Endodermal cell (in vitro differentiated cells): ENCODE results near the gene SDC1. TPM values are rescaled to one million over a fixed set of nuclear protein-coding genes. Genes with fewer than 3 reads are reported as not detected.

ENCODE experiments used
- DNase-seq: peaks from one replicate; pipeline ENCODE4 v3.0.0-alpha.2; 2017
- H3K27ac ChIP-seq: 2 replicates; pipeline ENCODE4 v1.5.1; 2013; ENCODE audit warnings: mild to moderate bottlenecking, low read depth, low read length, moderate library complexity
- H3K27me3 ChIP-seq: 2 replicates; pipeline ENCODE4 v1.6.1; 2013; ENCODE audit warnings: mild to moderate bottlenecking, low read length, moderate library complexity; ENCODE audit not compliant: insufficient read depth, control insufficient read depth, poor library complexity, severe bottlenecking
- H3K36me3 ChIP-seq: 2 replicates; pipeline ENCODE4 v1.7.0; 2013; ENCODE audit warnings: mild to moderate bottlenecking, low read length, moderate library complexity; ENCODE audit not compliant: control insufficient read depth, insufficient read depth
- H3K4me1 ChIP-seq: one replicate; pipeline ENCODE4 v1.7.0; 2013; ENCODE audit warnings: low read length; ENCODE audit not compliant: control insufficient read depth, insufficient read depth
- H3K4me3 ChIP-seq: 2 replicates; pipeline ENCODE4 v1.5.1; 2013; ENCODE audit warnings: mild to moderate bottlenecking, low read length, moderate library complexity
- H3K9ac ChIP-seq: 2 replicates; pipeline ENCODE4 v1.6.1; 2013; ENCODE audit warnings: mild to moderate bottlenecking, low read length, moderate library complexity; ENCODE audit not compliant: poor library complexity, severe bottlenecking; ENCODE audit errors: extremely low read depth
- H3K9me3 ChIP-seq: 2 replicates; pipeline ENCODE4 v1.6.1; 2013; ENCODE audit warnings: mild to moderate bottlenecking, low read length, moderate library complexity; ENCODE audit not compliant: control insufficient read depth
- H3K27ac Mint-ChIP-seq: 2 replicates; pipeline ENCODE4 v1.8.0; 2020; ENCODE audit warnings: mixed read lengths
- H3K27me3 Mint-ChIP-seq: 2 replicates; pipeline ENCODE4 v1.8.0; 2021; ENCODE audit warnings: mild to moderate bottlenecking, mixed read lengths; ENCODE audit not compliant: insufficient read depth
- H3K36me3 Mint-ChIP-seq: 2 replicates; pipeline ENCODE4 v1.8.0; 2020; ENCODE audit warnings: low read depth, mixed read lengths
- H3K4me1 Mint-ChIP-seq: 2 replicates; pipeline ENCODE4 v1.8.0; 2020; ENCODE audit warnings: mixed read lengths
- H3K4me3 Mint-ChIP-seq: 2 replicates; pipeline ENCODE4 v1.8.0; 2020; ENCODE audit warnings: mild to moderate bottlenecking, moderate library complexity, mixed read lengths
- H3K9me3 Mint-ChIP-seq: 2 replicates; pipeline ENCODE4 v1.8.0; 2020; ENCODE audit warnings: mild to moderate bottlenecking, mixed read lengths
- CTCF ChIP-seq: fragments of 200-600 bp; sonication (generic); conservative IDR thresholded peaks from 2 replicates; pipeline ENCODE4 v1.5.0; 2021; ENCODE audit warnings: antibody characterized with exemption, mild to moderate bottlenecking
- WGBS, 2 experiments: methylation state at CpG; one replicate each; pipeline versions ENCODE4 v1.1.5 to v1.1.7; 2013; ENCODE audit warnings: missing lambda C conversion rate in 2 of 2, mixed read lengths in 1 of 2; ENCODE audit not compliant: insufficient coverage in 1 of 2, insufficient read length in 1 of 2; 5-methylcytosine and 5-hydroxymethylcytosine counted together
- total RNA-seq, 2 donors: library from RNA; stranded (reverse); fragmentation: NEBNext Ultra II Directional in 1 of 2; extraction: Animal tissue kit (Norgen Biotek cat#: 25700) in 1 of 2; gene quantifications; 2 replicates in 1 of 2; 3 replicates in 1 of 2; pipeline ENCODE4 v1.2.1, GENCODE V29; 2021

Gene SDC1
- total RNA-seq, 2 donors from 2014 or later, result 12.7 to 19.2 TPM

- H3K9me3 ChIP-seq, result no peaks in the 10 kb centered on the region
- no peak for TF ChIP-seq CTCF
- no peak overlapping the region for H3K4me3 ChIP-seq
- no peak overlapping the region for H3K27ac Mint-ChIP-seq
- no peaks in the 10 kb centered on the region for H3K36me3 ChIP-seq
- DNase-seq, result no peak
- no peaks in the 10 kb centered on the region for H3K36me3 Mint-ChIP-seq
- WGBS, 2 experiments, result 95 to 100% methylated on average over 2 to 3 of the region's 3 CpGs
- H3K27ac ChIP-seq, result no peak overlapping the region
- peaks cover 4% of the 10 kb centered on the region for H3K4me1 Mint-ChIP-seq
- H3K27me3 ChIP-seq, result peaks cover 6% of the 10 kb centered on the region
- H3K9me3 Mint-ChIP-seq, result no peaks in the 10 kb centered on the region
- H3K4me3 Mint-ChIP-seq, result no peak overlapping the region
- no peak overlapping the region for H3K9ac ChIP-seq
- H3K27me3 Mint-ChIP-seq, result peaks cover 8% of the 10 kb centered on the region
- H3K4me1 ChIP-seq, result no peaks in the 10 kb centered on the region
These were observed 45.5 kb downstream of the SDC1 start for GRCh38 chr2:20179466-20179754.

DNA sequence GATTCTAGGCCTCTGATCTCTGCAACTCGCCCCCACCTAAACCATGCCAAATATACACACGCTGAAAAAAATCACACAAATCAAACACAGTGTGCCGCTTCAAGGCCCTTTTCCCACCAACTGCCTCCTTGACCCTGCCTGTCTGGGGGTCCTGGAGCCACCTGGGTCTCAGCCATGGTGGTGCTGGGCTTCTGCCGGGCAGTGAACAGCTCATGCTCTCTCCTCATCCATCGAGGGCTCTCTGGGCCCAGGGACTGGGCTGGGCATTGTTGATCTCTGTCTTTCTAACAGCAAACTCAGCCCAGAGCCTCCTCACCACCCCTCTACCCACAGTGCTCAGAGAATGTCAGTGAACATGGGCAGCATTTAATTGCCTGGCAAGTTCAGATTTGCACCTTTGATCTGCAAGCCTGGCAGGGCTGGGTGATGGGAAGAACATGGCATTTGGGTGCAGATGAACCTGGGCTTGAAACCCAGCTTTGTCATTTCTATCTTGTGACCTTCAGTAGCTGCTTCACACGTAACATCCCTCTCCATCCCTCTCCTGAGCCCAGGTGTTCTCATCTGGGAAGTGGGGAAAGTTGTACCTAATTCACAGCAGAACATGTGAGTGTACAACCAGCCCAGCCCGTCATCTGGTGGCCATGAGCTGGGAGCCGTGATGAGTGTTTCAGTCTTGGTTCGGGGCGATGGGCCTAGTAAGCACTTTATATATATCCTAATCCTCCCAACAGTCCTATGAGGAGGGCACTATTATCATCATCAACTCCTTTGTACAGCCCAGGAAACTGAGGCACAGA, 46.1 kb downstream of the SDC1 start:
- H3K27me3 Mint-ChIP-seq, result peaks cover 8% of the 10 kb centered on the region
- no peaks in the 10 kb centered on the region for H3K36me3 ChIP-seq
- no peaks in the 10 kb centered on the region for H3K9me3 Mint-ChIP-seq
- no peak overlapping the region for H3K27ac ChIP-seq
- no peak for DNase-seq
- whole genome bisulfite sequencing, 2 experiments, result 92 to 93% methylated on average over 4 to 10 of the region's 10 CpGs
- no peaks in the 10 kb centered on the region for H3K4me1 ChIP-seq
- peaks cover 6% of the 10 kb centered on the region for H3K27me3 ChIP-seq
- H3K27ac Mint-ChIP-seq, result no peak overlapping the region
- TF ChIP-seq CTCF, result no peak
- no peaks in the 10 kb centered on the region for H3K4me1 Mint-ChIP-seq
- H3K36me3 Mint-ChIP-seq, result no peaks in the 10 kb centered on the region
- H3K9me3 ChIP-seq, result no peaks in the 10 kb centered on the region
- no peak overlapping the region for H3K4me3 ChIP-seq
- no peak overlapping the region for H3K9ac ChIP-seq
- no peak overlapping the region for H3K4me3 Mint-ChIP-seq

DNA sequence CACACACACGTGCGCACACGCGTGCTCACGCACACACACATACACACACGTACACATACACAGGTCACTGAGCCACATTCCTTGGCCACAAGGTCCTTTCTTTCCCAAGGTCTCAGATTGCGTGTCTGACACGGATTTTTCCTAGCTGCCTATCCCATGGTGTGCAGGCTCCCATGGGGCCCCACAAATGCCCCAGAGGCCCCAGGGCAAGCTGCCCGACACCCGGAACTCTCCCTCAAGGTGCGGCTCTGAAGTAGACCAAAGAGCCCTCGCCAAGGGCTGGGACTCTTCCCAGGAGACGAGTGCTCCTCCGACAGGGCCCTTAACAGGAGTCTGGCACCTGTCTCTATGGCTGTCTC, 46.7 kb downstream of the SDC1 start:
- Histone ChIP-seq H3K4me1 (no peaks in the 10 kb centered on the region), H3K27me3 (peaks cover 3% of the 10 kb centered on the region), H3K36me3 (no peaks in the 10 kb centered on the region), H3K9me3 (no peaks in the 10 kb centered on the region), H3K4me3 (no peak overlapping the region), H3K9ac (no peak overlapping the region), H3K27ac (no peak overlapping the region)
- DNase-seq, result no peak
- Mint-ChIP-seq H3K9me3 (no peaks in the 10 kb centered on the region), H3K36me3 (no peaks in the 10 kb centered on the region), H3K27me3 (peaks cover 5% of the 10 kb centered on the region), H3K4me1 (no peaks in the 10 kb centered on the region), H3K27ac (no peak overlapping the region), H3K4me3 (no peak overlapping the region)
- TF ChIP-seq CTCF, result no peak
- 87 to 89% methylated on average over 7 to 14 of the region's 14 CpGs for WGBS, 2 experiments
